GM12865 (cell line): ENCODE data around the gene DNAJC6.

ENCODE experiments used
- DNase-seq: peaks from one replicate; pipeline ENCODE4 v3.0.0; 2010; ENCODE audit warnings: low read depth
- H3K4me3 ChIP-seq: 2 replicates; pipeline ENCODE4 v1.5.1; 2011; ENCODE audit warnings: mild to moderate bottlenecking, low read depth, low read length, control low read depth
- TF ChIP-seq, protein P1 (sequence below): IDR thresholded peaks from 2 replicates; pipeline ENCODE4 v1.5.1; 2011; ENCODE audit warnings: low read length, control low read depth, low read depth, inconsistent platforms; ENCODE audit not compliant: insufficient read depth; ENCODE audit errors: missing control alignments

Gene DNAJC6

DNA sequence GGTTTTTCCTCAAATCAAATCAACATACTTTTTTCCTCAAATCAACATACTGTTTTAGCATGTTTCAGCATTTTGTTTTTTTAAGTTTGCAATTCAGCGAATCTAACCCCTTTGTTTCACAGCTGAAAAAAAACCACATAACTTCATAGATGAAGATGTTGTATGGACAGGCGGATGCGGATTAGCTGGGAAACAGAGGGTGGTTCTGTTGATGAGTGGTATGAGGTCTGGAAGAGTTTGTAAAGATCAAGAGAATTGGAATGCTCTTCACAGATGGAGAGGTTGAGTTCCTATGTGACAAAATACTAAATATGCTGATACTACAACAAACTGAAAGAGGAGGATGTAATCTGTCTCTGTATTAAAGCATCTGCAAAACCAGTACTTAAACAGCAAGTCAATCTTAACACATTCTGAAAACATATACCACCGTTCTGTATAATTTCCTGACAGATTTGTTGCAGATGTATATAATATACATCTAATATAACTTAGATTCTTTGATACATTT is 100.5 kb downstream of the DNAJC6 start:
- no peak for DNase-seq
- TF ChIP-seq, protein P1, sequence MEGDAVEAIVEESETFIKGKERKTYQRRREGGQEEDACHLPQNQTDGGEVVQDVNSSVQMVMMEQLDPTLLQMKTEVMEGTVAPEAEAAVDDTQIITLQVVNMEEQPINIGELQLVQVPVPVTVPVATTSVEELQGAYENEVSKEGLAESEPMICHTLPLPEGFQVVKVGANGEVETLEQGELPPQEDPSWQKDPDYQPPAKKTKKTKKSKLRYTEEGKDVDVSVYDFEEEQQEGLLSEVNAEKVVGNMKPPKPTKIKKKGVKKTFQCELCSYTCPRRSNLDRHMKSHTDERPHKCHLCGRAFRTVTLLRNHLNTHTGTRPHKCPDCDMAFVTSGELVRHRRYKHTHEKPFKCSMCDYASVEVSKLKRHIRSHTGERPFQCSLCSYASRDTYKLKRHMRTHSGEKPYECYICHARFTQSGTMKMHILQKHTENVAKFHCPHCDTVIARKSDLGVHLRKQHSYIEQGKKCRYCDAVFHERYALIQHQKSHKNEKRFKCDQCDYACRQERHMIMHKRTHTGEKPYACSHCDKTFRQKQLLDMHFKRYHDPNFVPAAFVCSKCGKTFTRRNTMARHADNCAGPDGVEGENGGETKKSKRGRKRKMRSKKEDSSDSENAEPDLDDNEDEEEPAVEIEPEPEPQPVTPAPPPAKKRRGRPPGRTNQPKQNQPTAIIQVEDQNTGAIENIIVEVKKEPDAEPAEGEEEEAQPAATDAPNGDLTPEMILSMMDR = no peak
- H3K4me3 ChIP-seq = no peak overlapping the region

DNA sequence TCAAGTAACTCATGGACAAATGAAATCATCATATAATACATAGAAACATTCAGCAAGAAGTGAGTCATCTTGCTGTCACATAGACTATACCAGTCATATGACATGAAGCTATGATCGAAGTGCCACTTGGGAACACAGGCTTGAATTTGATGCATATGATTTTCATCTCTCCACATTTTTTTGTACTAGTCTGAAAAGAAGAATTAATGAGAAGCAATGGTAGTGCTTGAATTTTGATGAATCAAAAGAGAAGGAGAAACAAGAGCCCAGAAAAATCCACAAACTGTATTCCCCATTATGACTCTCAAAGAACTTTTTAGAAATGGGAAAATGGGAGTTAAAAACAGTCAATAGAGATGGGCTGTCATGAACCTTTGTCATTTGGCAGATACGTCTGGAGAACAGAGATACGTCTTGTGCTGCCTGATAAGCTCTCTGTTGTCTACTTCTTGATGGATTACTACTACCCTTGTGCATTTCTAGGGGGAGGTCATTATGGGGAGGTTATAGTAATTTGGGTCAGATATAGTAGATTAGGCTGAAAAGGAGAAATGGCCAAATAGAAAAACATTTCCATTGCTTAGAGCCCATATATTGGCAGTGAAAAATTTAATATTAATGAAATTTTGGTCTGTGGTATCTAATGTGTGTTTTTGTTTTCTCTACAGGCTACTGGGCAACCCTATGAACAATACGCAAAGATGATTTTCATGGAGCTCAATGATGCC is 103.1 kb downstream of the DNAJC6 start:
- no peak overlapping the region for H3K4me3 ChIP-seq
- DNase-seq = no peak
- TF ChIP-seq, protein P1 = no peak

DNA sequence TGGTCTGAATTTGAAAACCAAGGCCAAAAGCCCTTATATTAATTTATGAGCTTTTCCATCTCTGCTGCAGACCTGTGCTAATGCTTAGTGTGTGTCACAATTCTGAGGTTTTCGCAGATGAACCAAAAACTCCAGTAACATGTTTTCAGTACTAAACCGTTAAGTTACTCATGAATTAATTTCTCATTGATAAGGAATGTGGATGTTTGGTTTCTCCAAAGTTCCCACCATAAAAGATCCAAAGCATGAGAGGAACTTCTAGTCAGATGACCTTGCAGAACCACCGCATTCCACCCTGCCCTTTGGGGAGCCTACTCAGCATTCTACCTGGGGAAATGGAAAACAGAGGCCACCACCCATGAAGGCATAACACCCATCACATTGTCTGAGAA is 103.6 kb downstream of the DNAJC6 start:
- H3K4me3 ChIP-seq = no peak overlapping the region
- no peak for DNase-seq
- TF ChIP-seq, protein P1 = no peak

DNA sequence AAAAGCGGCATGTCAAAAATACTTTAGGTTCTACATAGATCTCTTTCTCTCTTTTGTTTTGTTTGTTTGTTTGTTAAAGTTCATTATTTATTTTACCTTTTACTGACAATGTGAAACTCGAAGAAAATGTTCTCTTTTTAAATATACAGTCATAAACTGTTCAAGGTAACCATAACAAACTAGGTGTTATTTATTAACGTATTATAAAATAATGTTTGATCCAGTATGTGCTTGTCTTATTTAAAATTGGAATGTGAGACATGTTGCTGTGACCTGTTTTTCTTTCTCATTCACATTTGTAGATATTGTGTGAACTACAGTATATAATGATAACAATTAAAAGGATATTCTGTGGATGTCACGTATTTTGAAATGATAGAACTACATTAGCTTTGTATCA is 105.2 kb downstream of the DNAJC6 start:
- no peak overlapping the region for H3K4me3 ChIP-seq
- DNase-seq = no peak
- TF ChIP-seq, protein P1 = no peak

DNA sequence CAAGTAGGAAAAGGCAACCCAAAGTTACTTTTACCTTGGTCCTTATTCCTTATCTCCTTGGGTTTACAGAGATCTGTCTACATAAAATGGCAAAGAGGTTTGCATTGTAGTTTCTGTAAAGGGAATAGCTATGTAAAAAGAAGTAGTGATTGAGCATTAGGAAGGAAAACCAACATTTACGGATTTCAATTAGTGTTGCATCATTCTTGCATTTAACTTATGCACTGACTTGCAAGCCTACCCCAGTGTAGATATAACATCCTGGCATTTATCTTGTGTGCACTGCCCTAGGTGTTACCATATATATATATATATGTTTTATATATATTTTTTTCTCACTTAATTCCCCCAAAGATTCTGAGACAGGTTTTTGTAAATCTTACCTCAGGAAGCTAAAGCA is 107.4 kb downstream of the DNAJC6 start:
- DNase-seq = no peak
- TF ChIP-seq, protein P1 = no peak
- no peak overlapping the region for H3K4me3 ChIP-seq

DNA sequence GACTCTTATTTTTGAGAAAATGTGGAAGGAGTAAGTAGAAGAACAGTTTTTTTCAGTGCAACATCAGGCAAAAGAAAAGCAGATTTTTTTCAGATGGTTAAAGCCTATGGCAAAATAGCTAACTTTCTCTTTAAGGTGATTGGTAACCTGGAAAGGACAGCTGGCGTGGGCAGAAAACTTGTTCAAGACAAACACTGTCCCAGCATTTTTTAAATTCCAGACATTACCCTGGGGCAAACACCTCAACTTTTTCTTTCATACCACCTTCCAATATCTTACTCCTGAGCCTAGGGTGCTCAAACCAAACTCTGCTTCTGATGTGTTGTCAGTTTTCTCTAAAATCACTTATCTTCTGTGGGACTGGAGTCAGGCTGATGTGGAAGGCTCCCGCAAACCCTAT is 108.4 kb downstream of the DNAJC6 start:
- TF ChIP-seq, protein P1 = no peak
- no peak for DNase-seq
- H3K4me3 ChIP-seq = no peak overlapping the region
